NT2/D1 (cell line): ENCODE measurements around the gene SMC1B.

ENCODE experiments used
- SUZ12 ChIP-seq: IDR thresholded peaks from 2 replicates; pipeline ENCODE4 v1.6.1; 2011; ENCODE audit not compliant: insufficient read length, insufficient read depth; ENCODE audit errors: extremely low read depth
- YY1 ChIP-seq: IDR thresholded peaks from 2 replicates; pipeline ENCODE4 v1.6.1; 2011; ENCODE audit not compliant: insufficient read length, insufficient read depth
- ZNF274 ChIP-seq: IDR thresholded peaks from 2 replicates; pipeline ENCODE4 v1.6.1; 2011; ENCODE audit warnings: mild to moderate bottlenecking, low read depth, low read length

DNA sequence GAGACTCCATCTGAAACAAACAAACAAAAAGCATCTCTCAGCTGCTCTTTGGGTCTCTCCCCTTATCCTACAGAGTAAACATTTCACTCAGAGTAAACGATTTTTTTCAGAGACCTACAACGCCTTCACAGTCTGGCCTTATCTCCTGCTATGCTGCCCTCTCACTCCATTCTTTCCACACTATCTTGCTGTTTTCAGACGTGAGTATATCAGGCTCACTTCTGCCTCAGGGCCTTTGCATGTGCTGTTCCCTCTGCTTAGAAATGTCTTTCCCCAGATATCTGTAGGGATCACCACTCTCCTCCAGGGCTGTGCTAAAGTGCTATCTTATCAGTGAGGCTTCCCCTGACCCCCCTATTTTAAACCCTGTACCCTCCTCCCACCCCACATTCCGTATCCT, 6.6 kb upstream of the SMC1B start:
- TF ChIP-seq YY1 = no peak
- no peak for TF ChIP-seq ZNF274
- no peak for TF ChIP-seq SUZ12
